Prostate gland (tissue), 2 donors: Measurements from ENCODE around the gene TVP23A.

ENCODE experiments used
- CTCF ChIP-seq, 4 experiments: fragments of 200-600 bp in 2 of 4; fragments of 450-650 bp in 2 of 4; sonication (generic) in 2 of 4; IDR thresholded peaks; 1 replicate in 3 of 4; 2 replicates in 1 of 4; pipeline ENCODE4 v1.5.1; 2016 to 2019; ENCODE audit warnings: antibody characterized with exemption in 4 of 4, mild to moderate bottlenecking in 2 of 4, moderate library complexity in 2 of 4
- POLR2A ChIP-seq: fragments of 450-650 bp; IDR thresholded peaks from one replicate; pipeline ENCODE4 v1.6.1; 2016; ENCODE audit warnings: antibody characterized with exemption, mild to moderate bottlenecking
- POLR2AphosphoS5 ChIP-seq: sonication (generic); formaldehyde crosslinking; IDR thresholded peaks from one replicate; pipeline ENCODE4 v1.6.1; 2017; ENCODE audit warnings: antibody characterized with exemption

DNA sequence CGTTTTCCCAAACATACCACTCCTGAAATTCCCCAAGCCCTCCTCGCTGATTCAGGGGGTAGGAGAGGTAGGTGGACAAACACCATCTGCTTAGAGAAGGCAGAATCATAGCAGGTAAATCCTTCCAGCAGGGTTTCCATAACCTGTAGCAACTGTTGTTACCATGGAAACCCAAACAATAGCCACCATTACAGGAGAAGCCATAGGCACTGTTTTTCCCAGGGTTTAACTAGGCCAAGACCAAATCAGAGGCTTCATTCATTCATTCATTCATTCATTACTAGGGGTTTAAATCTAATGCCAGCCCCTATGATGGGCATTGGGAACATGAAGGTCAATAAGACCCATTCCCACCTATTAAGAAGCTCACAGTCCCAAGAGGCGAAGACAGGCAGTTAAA, 32.9 kb upstream of the TVP23A start:
- TF ChIP-seq CTCF (IDR thresholded peaks at IDR 0.05) (no peak), POLR2A (no peak), POLR2AphosphoS5 (no peak)
